Activated CD8-positive, alpha-beta T cell treated with anti-CD3 and anti-CD28 coated beads, Interleukin-2, amount 10 ng/mL, durations not matched to agents 7 days and 5 days (primary cell): Measurements from ENCODE around the gene CCT2. TPM values are rescaled to one million over a fixed set of nuclear protein-coding genes. Genes with fewer than 3 reads are reported as not detected.
A peak's percentile ranks its signal among the peaks of the same experiment; 100 is the strongest.

Source experiments
- ATAC-seq: fragments of 150-1000 bp; cut with Tn5 transposase; one replicate; pipeline ENCODE4 v1.10.0; 2021; ENCODE audit warnings: moderate library complexity
- CTCF ChIA-PET: fragments of 350-600 bp; sonication (Branson Sonifier 250); formaldehyde crosslinking; loops from one replicate; lab custom pipeline; 2021; ENCODE audit warnings: antibody characterized with exemption; lab: Charles Lee
- POLR2A ChIA-PET: fragments of 350-600 bp; sonication (Branson Sonifier 250); formaldehyde crosslinking; loops from one replicate; lab custom pipeline; 2021; ENCODE audit warnings: antibody characterized with exemption; lab: Charles Lee
- DNase-seq: peaks from one replicate; pipeline ENCODE4 v3.0.0-alpha.2; 2020
- H3K27ac Mint-ChIP-seq: one replicate; pipeline ENCODE4 v1.8.0; 2021; ENCODE audit warnings: mild to moderate bottlenecking, mixed read lengths
- H3K27me3 Mint-ChIP-seq: one replicate; pipeline ENCODE4 v1.8.0; 2021; ENCODE audit warnings: low read depth, mixed read lengths
- H3K36me3 Mint-ChIP-seq: one replicate; pipeline ENCODE4 v1.8.0; 2021; ENCODE audit warnings: low read depth, mixed read lengths
- H3K4me1 Mint-ChIP-seq: one replicate; pipeline ENCODE4 v1.8.0; 2021; ENCODE audit warnings: low read depth, mixed read lengths
- H3K4me3 Mint-ChIP-seq: one replicate; pipeline ENCODE4 v1.8.0; 2021; ENCODE audit warnings: mild to moderate bottlenecking, mixed read lengths
- H3K9me3 Mint-ChIP-seq: one replicate; pipeline ENCODE4 v1.8.0; 2022; ENCODE audit warnings: mixed read lengths; ENCODE audit not compliant: insufficient read depth
- total RNA-seq, 2 experiments: library from RNA; stranded (reverse); gene quantifications; one replicate each; pipeline ENCODE4 v1.2.3, GENCODE V29; 2021

The CCT2 gene
- 100 to 1,000 TPM; 238 to 252 TPM for total RNA-seq

DNA sequence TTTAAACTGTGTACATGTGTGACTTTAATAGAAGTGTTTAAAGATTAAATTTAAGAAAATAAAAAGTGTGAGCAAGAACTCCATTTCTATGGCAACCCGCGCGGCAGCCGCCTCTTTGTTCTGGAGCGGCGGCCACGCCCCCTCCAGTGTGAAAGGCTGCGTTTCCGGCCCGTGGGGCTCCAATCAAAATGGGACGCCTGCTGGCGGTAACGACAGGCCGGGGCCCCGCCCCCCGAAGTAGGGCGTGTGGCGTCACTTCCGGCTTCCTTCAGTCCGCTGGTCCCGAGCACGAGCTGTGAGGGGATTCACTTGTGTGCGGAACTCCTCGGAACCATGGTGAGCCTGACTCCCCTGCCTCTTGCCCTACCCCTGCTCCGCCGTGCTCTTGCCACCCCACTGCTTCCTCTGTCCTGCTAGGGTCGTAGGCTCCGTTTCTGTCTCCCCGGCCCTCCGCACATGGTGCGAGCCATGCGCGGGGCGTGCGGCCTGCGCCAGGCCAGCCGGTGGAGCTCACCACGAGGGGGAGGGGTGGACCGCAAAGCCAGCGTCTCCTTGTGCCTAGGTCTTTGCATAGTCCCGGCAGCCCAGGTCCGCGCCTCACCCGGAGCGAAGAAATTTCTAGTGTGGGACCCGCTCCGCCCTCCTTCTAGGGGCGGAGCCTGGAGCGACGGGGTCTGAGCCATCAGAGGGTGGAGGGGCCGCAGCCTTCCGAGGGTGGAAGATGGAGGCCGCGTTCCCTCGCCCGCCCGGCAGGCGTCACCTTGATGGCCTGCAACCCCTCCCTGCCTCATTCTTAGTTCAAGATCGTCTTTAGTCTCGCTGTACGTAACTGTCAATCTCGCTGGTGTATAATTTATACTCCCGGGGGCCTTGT, at the start of gene CCT2:
Gene CCT2, plus strand, starts transcription at position 271 of the 874 bp plus-strand sequence. Its CDS starts 63 bp downstream, at position 334.
- peaks cover 36% of the 10 kb centered on the region for H3K36me3 Mint-ChIP-seq
- H3K27me3 Mint-ChIP-seq = no peaks in the 10 kb centered on the region
- H3K9me3 Mint-ChIP-seq = no peaks in the 10 kb centered on the region
- peaks cover 13% of the 10 kb centered on the region for H3K4me1 Mint-ChIP-seq
- ATAC-seq (peak; percentile 92), DNase-seq (peak; percentile 98)
- CTCF ChIA-PET = interaction anchor here (1.0 to 2.5 kb wide), 3 partner anchors 15 to 255 kb away, joined by 4 to 16 read pairs (median 9); no protein-coding TSS in a partner anchor
- POLR2A ChIA-PET = interaction anchor here (0.5 to 2.0 kb wide), 6 partner anchors 115 to 757 kb away, joined by 3 to 12 read pairs (median 5); partner anchors contain the start of gene FRS2
- H3K27ac Mint-ChIP-seq = peak within 1 kb of the TSS; percentile 98
- peak within 1 kb of the TSS; percentile 96 for H3K4me3 Mint-ChIP-seq

DNA sequence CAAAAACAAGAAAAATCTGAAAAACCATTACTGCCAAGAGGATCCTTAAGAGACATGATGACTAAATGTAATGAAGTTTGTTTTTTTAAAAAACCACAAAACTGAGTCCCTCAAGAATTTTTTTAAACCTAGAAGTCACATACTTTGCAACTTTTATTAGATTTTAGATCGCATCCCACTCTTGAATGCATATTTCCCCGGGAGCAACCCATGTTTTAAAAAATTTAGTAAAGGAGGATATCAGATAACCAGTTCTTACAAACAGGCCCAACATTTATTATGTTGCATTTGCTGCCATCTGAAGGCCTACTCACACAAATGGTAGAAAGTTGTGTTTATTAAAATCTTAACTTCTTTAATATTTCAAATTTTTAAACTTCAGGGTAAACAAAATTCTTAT, 44.3 kb upstream of the CCT2 start:
- Mint-ChIP-seq H3K27ac (no peak overlapping the region), H3K9me3 (peaks cover 8% of the 10 kb centered on the region), H3K4me3 (no peak overlapping the region), H3K4me1 (no peaks in the 10 kb centered on the region), H3K36me3 (peaks cover 26% of the 10 kb centered on the region), H3K27me3 (no peaks in the 10 kb centered on the region)
- DNase-seq (no peak), ATAC-seq (no peak)
- POLR2A ChIA-PET = no interaction called here
- CTCF ChIA-PET = no interaction called here

DNA sequence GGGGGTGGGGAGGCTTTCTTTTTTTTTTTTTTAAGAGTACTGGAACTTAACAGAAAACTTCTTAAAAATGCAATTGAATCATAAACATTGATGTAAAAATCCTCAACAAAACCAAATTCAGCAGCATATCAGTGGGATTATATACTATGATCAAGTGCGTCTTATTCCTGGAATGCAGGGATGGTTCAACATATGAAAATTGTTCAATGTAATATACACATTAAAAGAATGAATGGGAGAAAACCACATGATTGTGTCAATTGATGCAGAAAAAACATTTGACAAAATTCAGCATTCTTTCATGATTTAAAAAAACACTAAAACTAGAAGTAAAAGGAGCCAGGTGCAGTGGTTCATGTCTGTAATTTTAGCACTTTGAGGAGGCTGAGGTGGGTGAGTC, 41.2 kb upstream of the CCT2 start:
- ChIA-PET POLR2A (no interaction called here), CTCF (interaction anchor here (1.2 kb wide), 1 partner anchor 26 kb away, joined by 4 read pairs; no protein-coding TSS in a partner anchor)
- Mint-ChIP-seq H3K4me3 (no peak overlapping the region), H3K36me3 (peaks cover 23% of the 10 kb centered on the region), H3K4me1 (no peaks in the 10 kb centered on the region), H3K27me3 (no peaks in the 10 kb centered on the region), H3K27ac (no peak overlapping the region), H3K9me3 (peaks cover 8% of the 10 kb centered on the region)
- no peak for ATAC-seq
- DNase-seq = no peak

DNA sequence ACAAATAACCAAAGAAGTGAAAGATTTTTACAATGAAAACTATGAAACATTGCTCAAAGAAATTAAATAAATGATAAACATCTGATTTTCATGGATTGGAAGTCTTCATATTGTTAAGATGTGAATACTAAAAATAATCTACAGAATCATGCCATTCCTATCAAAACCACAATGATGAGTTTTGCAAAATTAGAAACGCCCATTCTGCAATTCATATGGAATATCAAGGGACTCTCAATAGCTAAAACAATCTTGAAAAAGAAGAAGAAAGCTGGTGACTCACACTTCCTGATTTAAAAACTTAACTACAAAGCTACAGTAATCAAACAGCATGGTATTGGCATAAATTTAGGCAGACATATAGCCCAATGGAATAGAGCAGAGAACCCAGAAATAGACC, 40.2 kb upstream of the CCT2 start:
- ATAC-seq = no peak

DNA sequence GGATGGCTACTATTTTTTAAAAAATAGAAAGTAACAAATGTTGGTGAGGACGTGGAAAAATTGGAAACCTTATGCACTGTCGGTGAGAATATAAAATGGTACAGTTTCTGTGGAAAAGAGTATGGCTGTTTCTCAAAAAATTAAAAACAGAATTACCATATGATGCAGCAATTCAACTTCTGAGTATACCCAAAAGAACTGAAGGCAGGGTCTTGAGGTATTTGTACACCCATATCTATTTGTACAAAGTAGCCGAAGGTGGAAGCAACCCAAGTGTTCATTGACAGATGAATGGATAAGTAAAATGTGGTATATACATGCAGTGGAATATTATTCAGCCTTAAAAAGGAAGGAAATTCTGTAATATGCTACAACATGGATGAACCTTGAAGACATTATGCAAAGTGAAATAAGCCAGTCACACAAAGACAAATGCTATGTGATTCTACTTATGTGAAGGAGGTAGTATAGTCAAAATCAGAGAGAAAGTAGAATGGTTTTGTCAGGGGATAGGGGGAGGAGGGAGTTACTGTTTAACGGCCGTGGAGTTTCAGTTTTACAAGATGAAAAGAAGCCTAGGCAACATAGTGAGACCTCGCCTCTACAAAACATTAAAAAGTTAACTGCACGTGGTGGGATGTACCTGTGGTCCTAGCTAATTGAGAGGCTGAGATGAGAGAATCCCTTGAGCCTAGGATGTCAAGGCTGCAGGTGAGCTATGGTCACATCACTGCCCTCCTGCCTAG, 38.4 kb upstream of the CCT2 start:
- Mint-ChIP-seq H3K27ac (no peak overlapping the region), H3K9me3 (peaks cover 8% of the 10 kb centered on the region), H3K36me3 (peaks cover 17% of the 10 kb centered on the region), H3K27me3 (no peaks in the 10 kb centered on the region), H3K4me3 (no peak overlapping the region), H3K4me1 (no peaks in the 10 kb centered on the region)
- ChIA-PET CTCF (interaction anchor here (1.1 kb wide), 1 partner anchor 13 kb away, joined by 3 read pairs; no protein-coding TSS in a partner anchor), POLR2A (no interaction called here)
- DNase-seq (no peak), ATAC-seq (no peak)

More for the DNA sequence above, 40.2 kb upstream of the CCT2 start:
- H3K4me1 Mint-ChIP-seq = no peaks in the 10 kb centered on the region
- H3K36me3 Mint-ChIP-seq = peaks cover 23% of the 10 kb centered on the region
- H3K27ac Mint-ChIP-seq = no peak overlapping the region
- ChIA-PET CTCF (no interaction called here), POLR2A (no interaction called here)
- H3K27me3 Mint-ChIP-seq = no peaks in the 10 kb centered on the region
- no peak for DNase-seq
- H3K9me3 Mint-ChIP-seq = peaks cover 8% of the 10 kb centered on the region
- H3K4me3 Mint-ChIP-seq = no peak overlapping the region

DNA sequence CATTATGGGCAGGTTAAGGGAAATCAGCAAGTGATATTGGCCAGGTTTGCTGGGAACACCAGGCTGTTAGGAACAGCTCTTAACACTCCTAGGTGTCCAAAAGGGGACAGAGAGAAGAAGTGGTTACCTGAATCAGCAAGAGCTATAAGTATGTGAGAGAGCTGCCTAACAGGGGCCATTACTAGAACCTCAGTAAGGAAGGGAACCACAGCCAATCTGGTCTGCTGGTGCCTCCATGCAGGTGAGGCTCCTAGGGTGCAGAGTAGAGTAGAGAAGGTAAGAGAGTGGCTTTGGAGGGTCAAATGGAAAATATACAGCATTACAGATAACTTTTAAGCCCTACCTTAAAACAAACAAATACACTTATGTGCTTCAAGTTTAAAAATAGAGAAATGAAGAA, 36.6 kb upstream of the CCT2 start:
- Mint-ChIP-seq H3K9me3 (peaks cover 3% of the 10 kb centered on the region), H3K27ac (no peak overlapping the region), H3K36me3 (peaks cover 10% of the 10 kb centered on the region), H3K4me3 (no peak overlapping the region), H3K4me1 (no peaks in the 10 kb centered on the region), H3K27me3 (no peaks in the 10 kb centered on the region)
- DNase-seq (no peak), ATAC-seq (no peak)
- CTCF ChIA-PET = interaction anchor here (0.9 to 2.2 kb wide), 3 partner anchors 10 to 22 kb away, joined by 3 to 6 read pairs (median 3); no protein-coding TSS in a partner anchor
- POLR2A ChIA-PET = interaction anchor here (0.7 kb wide), 1 partner anchor 120 kb away, joined by 3 read pairs; no protein-coding TSS in a partner anchor

DNA sequence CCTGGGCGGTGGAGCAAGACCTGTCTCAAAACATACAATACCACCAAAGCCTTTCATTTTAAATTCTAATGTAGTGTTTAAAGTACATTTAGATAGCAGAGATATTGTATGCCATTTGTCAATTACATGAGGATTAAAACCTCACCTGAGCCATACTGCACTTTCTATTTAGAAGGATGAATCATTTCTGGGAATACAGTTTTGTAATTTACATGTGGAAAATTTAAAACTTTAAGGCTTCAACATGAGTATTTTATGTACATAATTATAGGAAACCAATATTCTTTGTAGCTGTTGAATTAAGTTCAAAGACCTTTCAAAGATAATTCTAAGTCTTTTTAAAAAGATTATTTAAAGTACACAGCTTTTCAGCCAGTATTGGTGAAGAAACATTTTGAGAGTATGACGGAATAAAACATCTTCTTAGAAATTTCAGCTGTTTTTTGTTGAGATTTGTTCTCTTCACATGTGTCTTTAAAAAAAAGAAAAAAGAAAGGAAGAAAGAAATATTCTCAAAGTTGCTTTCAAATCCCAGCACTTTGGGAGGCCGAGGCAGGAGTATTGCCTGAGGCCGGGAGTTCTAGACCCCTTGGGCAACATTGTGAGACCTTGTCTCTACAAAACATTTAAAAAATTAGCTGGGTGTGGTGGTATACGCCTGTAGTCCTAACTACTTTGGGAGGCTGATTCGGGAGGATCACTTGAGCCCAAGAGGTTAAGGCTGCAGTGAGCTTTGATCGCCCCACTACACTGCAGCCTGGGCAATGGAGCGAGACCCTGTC, 34.5 kb upstream of the CCT2 start:
- H3K4me3 Mint-ChIP-seq = no peak overlapping the region
- DNase-seq (no peak), ATAC-seq (no peak)
- ChIA-PET POLR2A (no interaction called here), CTCF (interaction anchor here (0.8 to 1.1 kb wide), 2 partner anchors 133 to 160 kb away, joined by 3 read pairs; no protein-coding TSS in a partner anchor)
- H3K4me1 Mint-ChIP-seq = no peaks in the 10 kb centered on the region
- H3K27ac Mint-ChIP-seq = no peak overlapping the region
- no peaks in the 10 kb centered on the region for H3K9me3 Mint-ChIP-seq
- H3K36me3 Mint-ChIP-seq = no peaks in the 10 kb centered on the region
- H3K27me3 Mint-ChIP-seq = no peaks in the 10 kb centered on the region

DNA sequence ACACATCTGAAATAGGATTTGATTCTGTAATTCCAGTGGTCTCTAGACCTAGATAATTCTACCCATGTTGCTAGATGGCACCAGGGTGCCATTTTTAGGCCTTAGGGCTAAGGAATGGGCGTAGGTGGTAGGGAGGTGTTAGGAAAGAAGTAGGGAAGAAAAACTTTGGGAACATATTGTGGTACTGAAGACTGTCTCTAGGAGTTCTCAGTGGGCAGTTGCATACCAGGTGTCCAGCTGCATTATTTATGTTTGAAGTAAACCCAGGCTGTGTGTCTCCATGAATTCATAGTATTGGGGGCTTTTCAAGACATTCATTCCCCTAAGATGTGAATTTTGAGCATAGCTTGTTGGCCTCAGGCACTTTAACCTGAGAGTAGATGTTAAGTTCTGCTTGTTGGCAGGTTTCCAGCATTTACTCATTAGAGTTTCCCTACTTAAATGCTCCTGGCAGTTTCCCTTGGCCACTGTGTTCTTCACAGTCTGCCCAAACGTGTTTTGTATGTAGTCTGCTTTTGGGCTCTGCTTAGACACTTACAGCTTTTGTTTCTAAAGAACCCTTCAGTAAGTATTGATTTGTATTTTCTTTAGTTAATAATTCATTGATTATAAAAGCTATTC, 31.5 kb upstream of the CCT2 start:
- Mint-ChIP-seq H3K27ac (no peak overlapping the region), H3K4me3 (no peak overlapping the region), H3K9me3 (no peaks in the 10 kb centered on the region), H3K36me3 (no peaks in the 10 kb centered on the region), H3K27me3 (no peaks in the 10 kb centered on the region), H3K4me1 (no peaks in the 10 kb centered on the region)
- ChIA-PET POLR2A (interaction anchor here (0.7 kb wide), 1 partner anchor 12 kb away, joined by 3 read pairs; no protein-coding TSS in a partner anchor), CTCF (interaction anchor here (0.9 kb wide), 1 partner anchor 18 kb away, joined by 3 read pairs; no protein-coding TSS in a partner anchor)
- ATAC-seq (no peak), DNase-seq (no peak)

DNA sequence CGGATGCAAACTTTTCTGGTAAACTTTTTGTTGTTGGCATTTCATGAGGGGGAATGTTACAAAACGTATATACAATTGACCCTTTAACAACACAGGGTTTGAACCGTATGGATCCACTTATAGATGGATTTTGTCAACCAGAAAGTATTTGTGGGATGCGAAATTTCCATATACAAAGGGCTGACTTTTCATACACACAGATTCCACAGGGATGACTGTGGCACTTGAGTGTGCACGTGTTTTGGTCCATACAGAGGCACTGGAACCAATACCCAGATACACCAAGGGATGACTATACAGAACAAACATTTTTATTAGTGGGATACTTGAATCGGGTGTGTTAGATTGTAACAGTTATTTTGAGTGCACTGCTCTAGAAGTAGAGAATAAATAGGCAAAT, 29.8 kb upstream of the CCT2 start:
- Mint-ChIP-seq H3K4me3 (no peak overlapping the region), H3K9me3 (no peaks in the 10 kb centered on the region), H3K4me1 (no peaks in the 10 kb centered on the region), H3K36me3 (no peaks in the 10 kb centered on the region), H3K27me3 (no peaks in the 10 kb centered on the region), H3K27ac (no peak overlapping the region)
- ChIA-PET CTCF (interaction anchor here (0.6 to 1.6 kb wide), 2 partner anchors 11 to 85 kb away, joined by 3 read pairs; partner anchors contain the start of gene FRS2), POLR2A (no interaction called here)
- ATAC-seq = no peak
- no peak for DNase-seq

DNA sequence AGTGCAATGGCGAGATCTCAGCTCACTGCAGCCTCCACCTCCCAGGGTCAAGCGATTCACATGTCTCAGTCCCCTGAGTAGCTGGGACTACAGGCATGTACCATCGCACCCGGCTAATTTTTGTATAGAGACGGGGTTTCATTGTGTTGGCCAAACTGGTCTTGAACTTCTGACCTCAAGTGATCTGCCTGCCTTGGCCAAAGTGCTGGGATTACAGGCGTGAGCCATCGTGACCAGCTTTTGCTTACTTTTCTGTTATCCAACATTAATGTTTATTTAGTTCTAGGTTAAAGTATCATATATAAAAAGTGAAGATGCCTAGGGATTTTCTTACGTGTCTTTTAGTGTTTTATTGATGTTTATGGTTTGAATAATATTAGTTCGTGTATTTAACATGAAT, 28.9 kb upstream of the CCT2 start:
- ATAC-seq (no peak), DNase-seq (no peak)
- ChIA-PET POLR2A (no interaction called here), CTCF (interaction anchor here (1.9 kb wide), 1 partner anchor 14 kb away, joined by 6 read pairs; no protein-coding TSS in a partner anchor)
- no peaks in the 10 kb centered on the region for H3K9me3 Mint-ChIP-seq
- H3K27ac Mint-ChIP-seq = no peak overlapping the region
- H3K27me3 Mint-ChIP-seq = no peaks in the 10 kb centered on the region
- H3K4me3 Mint-ChIP-seq = no peak overlapping the region
- no peaks in the 10 kb centered on the region for H3K4me1 Mint-ChIP-seq
- no peaks in the 10 kb centered on the region for H3K36me3 Mint-ChIP-seq
